GM15510 (cell line): ENCODE results near the gene RNF220.

ENCODE experiments used
- POLR2A ChIP-seq: IDR thresholded peaks from 3 replicates; pipeline ENCODE4 v1.6.1; 2011; ENCODE audit warnings: borderline replicate concordance; ENCODE audit not compliant: insufficient read length; ENCODE audit errors: extremely low read depth

Gene RNF220

GRCh38 chr1:44511363-44511762 is 106.3 kb downstream of the RNF220 start:
- TF ChIP-seq POLR2A, result no peak

- TF ChIP-seq POLR2A, result no peak
Observed at GRCh38 chr1:44511769-44512168, 106.7 kb downstream of the RNF220 start.

GRCh38 chr1:44512313-44512885 is 107.3 kb downstream of the RNF220 start:
- TF ChIP-seq POLR2A, result no peak

GRCh38 chr1:44513111-44513510 is 108.1 kb downstream of the RNF220 start:
- no peak for TF ChIP-seq POLR2A

- TF ChIP-seq POLR2A, result no peak
Observed at GRCh38 chr1:44514673-44515072, 109.6 kb downstream of the RNF220 start.

GRCh38 chr1:44515416-44515815 is 110.4 kb downstream of the RNF220 start:
- no peak for TF ChIP-seq POLR2A

GRCh38 chr1:44519035-44519676 is 114.1 kb downstream of the RNF220 start:
- TF ChIP-seq POLR2A, result no peak

- TF ChIP-seq POLR2A, result no peak
Observed at GRCh38 chr1:44521378-44522080, 116.5 kb downstream of the RNF220 start.

GRCh38 chr1:44523593-44524591 is 118.8 kb downstream of the RNF220 start:
- TF ChIP-seq POLR2A, result no peak

- TF ChIP-seq POLR2A, result no peak
Observed at GRCh38 chr1:44524655-44525500, 119.8 kb downstream of the RNF220 start.

GRCh38 chr1:44526295-44527073 is 121.4 kb downstream of the RNF220 start:
- TF ChIP-seq POLR2A, result no peak

- no peak for TF ChIP-seq POLR2A
Observed at GRCh38 chr1:44531785-44532566, 126.9 kb downstream of the RNF220 start.
